ENCODE results near the gene BANF2. TPM values are rescaled to one million over a fixed set of nuclear protein-coding genes. Genes with fewer than 3 reads are reported as not detected.

BANF2 gene
- total and polyA plus RNA-seq, 2 experiments from 2014 or later, result not detected

DNA sequence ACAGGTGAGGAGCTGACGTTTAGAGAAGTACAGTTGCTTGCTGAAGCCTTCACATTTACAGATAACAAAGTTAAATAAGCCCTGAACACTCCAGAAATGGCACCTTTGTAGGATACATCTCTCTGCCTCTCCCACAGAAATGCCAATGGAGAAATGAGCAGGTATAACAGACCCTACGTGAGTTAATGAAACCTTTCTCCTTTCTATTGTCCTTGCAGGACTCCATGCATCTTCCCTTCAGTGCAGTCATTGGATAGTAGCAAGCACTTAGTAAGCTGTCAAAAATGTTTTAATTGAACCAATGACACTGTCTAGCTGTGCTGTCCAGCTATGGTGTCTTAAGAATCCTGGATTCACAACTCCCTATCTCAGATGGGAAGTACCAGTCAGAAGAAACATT lies 9.6 kb upstream of the BANF2 start:
- H3K27me3 ChIP-seq (replicated peaks; ENCODE audit: insufficient read depth), result peaks cover 39% of the 10 kb centered on the region
- no peaks in the 10 kb centered on the region for H3K9me2 ChIP-seq (ENCODE audit: insufficient read depth)
- no peaks in the 10 kb centered on the region for H3K9me3 ChIP-seq (ENCODE audit: low read depth)
- no peaks in the 10 kb centered on the region for H3K79me2 ChIP-seq (ENCODE audit: insufficient read depth)
- H4K20me1 ChIP-seq (ENCODE audit: insufficient read depth), result no peaks in the 10 kb centered on the region
- H3K27ac ChIP-seq, result no peak overlapping the region
- no peak overlapping the region for H2AFZ ChIP-seq
- in situ Hi-C loops (cut with MboI), result no loop called here
- H3F3A ChIP-seq (ENCODE audit: insufficient read depth), result no peaks in the 10 kb centered on the region
- no peak for DNase-seq
- no peaks in the 10 kb centered on the region for H3K36me3 ChIP-seq (ENCODE audit: low read depth)
- no peak for TF ChIP-seq EZH2phosphoT487 (IDR thresholded peaks at IDR 0.05; ENCODE audit: insufficient read depth, low read depth)
- no peak for TF ChIP-seq EZH2 (IDR thresholded peaks at IDR 0.05; ENCODE audit: insufficient read depth, poor library complexity, severe bottlenecking)
- 47 to 51% methylated on average over 2 of the region's 2 CpGs for WGBS, 2 experiments (ENCODE audit: low coverage in 1 of 2, low lambda C conversion rate in 2 of 2, missing lambda C conversion rate in 2 of 2)
- H3K9ac ChIP-seq, result no peak overlapping the region
- no peak overlapping the region for H3K4me2 ChIP-seq (ENCODE audit: unreplicated experiment)
- no peaks in the 10 kb centered on the region for H3K4me1 ChIP-seq (ENCODE audit: insufficient read depth)
- H3K4me3 ChIP-seq, result no peak overlapping the region

DNA sequence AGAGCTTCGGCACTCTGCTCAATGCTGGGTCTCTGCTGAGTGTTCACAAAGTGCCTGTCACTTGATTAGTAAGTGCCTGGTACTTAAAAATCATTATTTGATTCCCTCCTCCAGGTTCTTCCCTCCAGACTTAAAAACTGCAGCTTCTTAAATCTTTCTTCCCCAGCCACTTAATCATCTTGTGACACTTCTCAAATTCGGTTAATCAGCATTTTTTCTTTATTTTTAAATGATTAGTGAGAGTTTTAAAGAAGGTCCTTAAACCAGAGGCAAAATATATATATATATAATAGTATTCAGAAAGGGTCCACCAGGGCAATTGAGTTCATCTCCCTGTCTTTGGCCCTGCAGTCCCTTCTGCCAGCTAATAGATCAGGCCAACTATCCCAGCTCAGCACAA lies 8.0 kb upstream of the BANF2 start:
- TF ChIP-seq EZH2 (IDR thresholded peaks at IDR 0.05; ENCODE audit: insufficient read depth, poor library complexity, severe bottlenecking), result no peak
- no peaks in the 10 kb centered on the region for H3K36me3 ChIP-seq (ENCODE audit: low read depth)
- 57 to 65% methylated on average over 2 of the region's 2 CpGs for WGBS, 2 experiments (ENCODE audit: low coverage in 1 of 2, low lambda C conversion rate in 2 of 2, missing lambda C conversion rate in 2 of 2)
- H3K4me1 ChIP-seq (ENCODE audit: insufficient read depth), result no peaks in the 10 kb centered on the region
- peaks cover 35% of the 10 kb centered on the region for H3K27me3 ChIP-seq (replicated peaks; ENCODE audit: insufficient read depth)
- H3K9ac ChIP-seq, result no peak overlapping the region
- in situ Hi-C loops (cut with MboI), result no loop called here
- no peak overlapping the region for H3K27ac ChIP-seq
- H4K20me1 ChIP-seq (ENCODE audit: insufficient read depth), result no peaks in the 10 kb centered on the region
- no peak for DNase-seq
- H2AFZ ChIP-seq, result no peak overlapping the region
- no peak overlapping the region for H3K4me3 ChIP-seq
- no peak overlapping the region for H3K4me2 ChIP-seq (ENCODE audit: unreplicated experiment)
- H3K9me3 ChIP-seq (ENCODE audit: low read depth), result no peaks in the 10 kb centered on the region
- no peaks in the 10 kb centered on the region for H3F3A ChIP-seq (ENCODE audit: insufficient read depth)
- no peaks in the 10 kb centered on the region for H3K79me2 ChIP-seq (ENCODE audit: insufficient read depth)
- no peaks in the 10 kb centered on the region for H3K9me2 ChIP-seq (ENCODE audit: insufficient read depth)

GRCh38 chr20:17693444-17694001 lies 6.2 kb upstream of the BANF2 start:
- H3K4me3 ChIP-seq, result no peak overlapping the region
- H3K79me2 ChIP-seq (ENCODE audit: insufficient read depth), result no peaks in the 10 kb centered on the region
- H2AFZ ChIP-seq, result no peak overlapping the region
- no peaks in the 10 kb centered on the region for H3K9me2 ChIP-seq (ENCODE audit: insufficient read depth)
- H3K27ac ChIP-seq, result no peak overlapping the region
- no peaks in the 10 kb centered on the region for H3K4me1 ChIP-seq (ENCODE audit: insufficient read depth)
- H3K4me2 ChIP-seq (ENCODE audit: unreplicated experiment), result no peak overlapping the region
- no peak for TF ChIP-seq EZH2 (IDR thresholded peaks at IDR 0.05; ENCODE audit: insufficient read depth, poor library complexity, severe bottlenecking)
- H4K20me1 ChIP-seq (ENCODE audit: insufficient read depth), result no peaks in the 10 kb centered on the region
- H3K27me3 ChIP-seq (replicated peaks; ENCODE audit: insufficient read depth), result peaks cover 24% of the 10 kb centered on the region
- WGBS, 2 experiments (ENCODE audit: low coverage in 1 of 2, low lambda C conversion rate in 2 of 2, missing lambda C conversion rate in 2 of 2), result 21 to 23% methylated on average over 18 of the region's 18 CpGs
- no peaks in the 10 kb centered on the region for H3F3A ChIP-seq (ENCODE audit: insufficient read depth)
- no peak for DNase-seq
- in situ Hi-C loops (cut with MboI), result no loop called here
- no peak overlapping the region for H3K9ac ChIP-seq
- no peaks in the 10 kb centered on the region for H3K36me3 ChIP-seq (ENCODE audit: low read depth)
- H3K9me3 ChIP-seq (ENCODE audit: low read depth), result no peaks in the 10 kb centered on the region

GRCh38 chr20:17694767-17695166 lies 5.0 kb upstream of the BANF2 start:
- no peaks in the 10 kb centered on the region for H3K36me3 ChIP-seq (ENCODE audit: low read depth)
- no peaks in the 10 kb centered on the region for H3K4me1 ChIP-seq (ENCODE audit: insufficient read depth)
- no peak overlapping the region for H3K4me3 ChIP-seq
- H3K27ac ChIP-seq, result no peak overlapping the region
- H3K27me3 ChIP-seq (replicated peaks; ENCODE audit: insufficient read depth), result peaks cover 24% of the 10 kb centered on the region
- H3K79me2 ChIP-seq (ENCODE audit: insufficient read depth), result no peaks in the 10 kb centered on the region
- in situ Hi-C loops (cut with MboI), result no loop called here
- no peaks in the 10 kb centered on the region for H3K9me3 ChIP-seq (ENCODE audit: low read depth)
- no peak for DNase-seq
- H3K9me2 ChIP-seq (ENCODE audit: insufficient read depth), result no peaks in the 10 kb centered on the region
- H3K4me2 ChIP-seq (ENCODE audit: unreplicated experiment), result no peak overlapping the region
- H2AFZ ChIP-seq, result no peak overlapping the region
- H3K9ac ChIP-seq, result no peak overlapping the region
- WGBS, 2 experiments (ENCODE audit: low coverage in 1 of 2, low lambda C conversion rate in 2 of 2, missing lambda C conversion rate in 2 of 2), result 51 to 61% methylated on average over 3 of the region's 3 CpGs
- TF ChIP-seq EZH2 (IDR thresholded peaks at IDR 0.05; ENCODE audit: insufficient read depth, poor library complexity, severe bottlenecking) (no peak), EZH2phosphoT487 (IDR thresholded peaks at IDR 0.05; ENCODE audit: insufficient read depth, low read depth) (no peak)
- no peaks in the 10 kb centered on the region for H4K20me1 ChIP-seq (ENCODE audit: insufficient read depth)
- no peaks in the 10 kb centered on the region for H3F3A ChIP-seq (ENCODE audit: insufficient read depth)

- H3K36me3 ChIP-seq (ENCODE audit: low read depth), result no peaks in the 10 kb centered on the region
- no peak overlapping the region for H3K27ac ChIP-seq
- DNase-seq, result no peak
- no peaks in the 10 kb centered on the region for H3K9me3 ChIP-seq (ENCODE audit: low read depth)
- H3K9me2 ChIP-seq (ENCODE audit: insufficient read depth), result no peaks in the 10 kb centered on the region
- TF ChIP-seq EZH2 (IDR thresholded peaks at IDR 0.05; ENCODE audit: insufficient read depth, poor library complexity, severe bottlenecking), result no peak
- no peak for TF ChIP-seq EZH2phosphoT487 (IDR thresholded peaks at IDR 0.05; ENCODE audit: insufficient read depth, low read depth)
- no peaks in the 10 kb centered on the region for H3K4me1 ChIP-seq (ENCODE audit: insufficient read depth)
- no peak overlapping the region for H3K4me3 ChIP-seq
- no peaks in the 10 kb centered on the region for H3F3A ChIP-seq (ENCODE audit: insufficient read depth)
- WGBS, 2 experiments (ENCODE audit: low coverage in 1 of 2, low lambda C conversion rate in 2 of 2, missing lambda C conversion rate in 2 of 2), result 29 to 33% methylated on average over 1 of the region's 1 CpG
- H3K4me2 ChIP-seq (ENCODE audit: unreplicated experiment), result no peak overlapping the region
- peaks cover 17% of the 10 kb centered on the region; the same call in 1 of the 2 replicates for H3K27me3 ChIP-seq (replicated peaks; ENCODE audit: insufficient read depth)
- H3K9ac ChIP-seq, result no peak overlapping the region
- no peaks in the 10 kb centered on the region for H3K79me2 ChIP-seq (ENCODE audit: insufficient read depth)
- no peak overlapping the region for H2AFZ ChIP-seq
- in situ Hi-C loops (cut with MboI), result no loop called here
- no peaks in the 10 kb centered on the region for H4K20me1 ChIP-seq (ENCODE audit: insufficient read depth)
Observed at GRCh38 chr20:17696287-17696686, 3.5 kb upstream of the BANF2 start.

All from GM23248 (cell line).